ENCODE data around the gene PTBP1.

DNA sequence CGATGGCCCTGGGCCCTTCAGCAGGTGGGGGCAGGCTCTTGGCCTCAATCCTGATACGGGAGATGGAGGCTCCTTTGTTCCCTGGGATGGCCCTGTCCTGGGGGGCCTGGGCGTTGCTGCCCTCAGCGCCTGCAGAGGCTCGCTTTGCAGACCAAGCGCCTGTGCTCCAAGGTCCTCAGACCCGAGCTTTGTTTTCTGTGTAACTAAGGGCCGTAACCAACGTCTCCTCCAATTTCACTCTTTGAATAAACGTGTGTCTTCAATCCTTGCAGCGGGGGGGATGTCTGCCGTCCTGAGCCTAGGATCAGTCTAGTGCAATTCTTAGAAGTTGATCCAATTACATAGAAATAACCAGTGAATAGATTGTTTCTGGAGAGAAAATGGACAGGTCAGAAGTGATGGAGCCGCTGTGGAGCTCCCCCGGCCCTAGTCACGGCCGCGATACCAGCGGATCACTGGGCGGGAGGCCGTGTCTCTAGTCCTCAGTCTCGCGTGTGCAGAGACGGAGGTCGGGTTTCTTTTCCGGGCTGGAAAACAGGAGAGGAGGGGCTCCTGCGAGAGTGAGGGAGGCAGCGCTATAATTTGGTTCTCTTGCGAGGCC lies 5.3 kb downstream of the PTBP1 start:
- TF ChIP-seq, protein P1, sequence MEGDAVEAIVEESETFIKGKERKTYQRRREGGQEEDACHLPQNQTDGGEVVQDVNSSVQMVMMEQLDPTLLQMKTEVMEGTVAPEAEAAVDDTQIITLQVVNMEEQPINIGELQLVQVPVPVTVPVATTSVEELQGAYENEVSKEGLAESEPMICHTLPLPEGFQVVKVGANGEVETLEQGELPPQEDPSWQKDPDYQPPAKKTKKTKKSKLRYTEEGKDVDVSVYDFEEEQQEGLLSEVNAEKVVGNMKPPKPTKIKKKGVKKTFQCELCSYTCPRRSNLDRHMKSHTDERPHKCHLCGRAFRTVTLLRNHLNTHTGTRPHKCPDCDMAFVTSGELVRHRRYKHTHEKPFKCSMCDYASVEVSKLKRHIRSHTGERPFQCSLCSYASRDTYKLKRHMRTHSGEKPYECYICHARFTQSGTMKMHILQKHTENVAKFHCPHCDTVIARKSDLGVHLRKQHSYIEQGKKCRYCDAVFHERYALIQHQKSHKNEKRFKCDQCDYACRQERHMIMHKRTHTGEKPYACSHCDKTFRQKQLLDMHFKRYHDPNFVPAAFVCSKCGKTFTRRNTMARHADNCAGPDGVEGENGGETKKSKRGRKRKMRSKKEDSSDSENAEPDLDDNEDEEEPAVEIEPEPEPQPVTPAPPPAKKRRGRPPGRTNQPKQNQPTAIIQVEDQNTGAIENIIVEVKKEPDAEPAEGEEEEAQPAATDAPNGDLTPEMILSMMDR (IDR thresholded peaks at IDR 0.05; ENCODE audit: poor library complexity), result no peak
- TF ChIP-seq EZH2phosphoT487 (IDR thresholded peaks at IDR 0.05; ENCODE audit: low read depth, severe bottlenecking, unreplicated experiment) (no peak), EZH2 (IDR thresholded peaks at IDR 0.05; ENCODE audit: borderline replicate concordance) (no peak)
